CD4-positive, alpha-beta T cell treated with Interleukin-15 for 4 hours (primary cell): ENCODE data around the gene MACC1.
"Not testable (repeated sequence)": the region's sequence is repeated elsewhere in the genome, so short reads cannot be mapped to it uniquely, and the experiment has no call there.

Experiments used
- DNase-seq: peaks from one replicate; pipeline ENCODE4 v3.0.0-alpha.2; 2020; ENCODE audit warnings: low spot score

MACC1 gene

DNA sequence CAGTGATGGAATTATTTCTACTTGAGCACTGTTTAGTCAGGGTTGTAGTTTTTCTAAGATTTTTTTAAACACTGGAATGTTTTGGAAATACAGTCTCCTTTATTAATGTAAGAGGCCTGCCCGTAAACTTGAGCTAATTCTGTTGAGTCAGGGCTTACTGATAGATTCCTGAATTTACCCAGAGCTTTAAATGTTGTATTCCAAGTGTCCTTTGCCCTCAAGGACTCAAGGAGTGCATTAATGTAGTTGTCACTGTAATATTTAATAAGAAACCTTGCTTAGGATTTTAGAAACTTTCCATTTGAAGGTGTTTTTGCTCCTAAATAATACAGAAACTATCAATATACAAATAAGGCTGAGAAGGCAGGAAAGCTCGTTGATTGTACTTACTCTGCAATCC lies 89.2 kb downstream of the MACC1 start:
- DNase-seq: no peak

- not testable (repeated sequence) for DNase-seq
Measured at GRCh38 chr7:20126060-20126459, 91.1 kb downstream of the MACC1 start.

DNA sequence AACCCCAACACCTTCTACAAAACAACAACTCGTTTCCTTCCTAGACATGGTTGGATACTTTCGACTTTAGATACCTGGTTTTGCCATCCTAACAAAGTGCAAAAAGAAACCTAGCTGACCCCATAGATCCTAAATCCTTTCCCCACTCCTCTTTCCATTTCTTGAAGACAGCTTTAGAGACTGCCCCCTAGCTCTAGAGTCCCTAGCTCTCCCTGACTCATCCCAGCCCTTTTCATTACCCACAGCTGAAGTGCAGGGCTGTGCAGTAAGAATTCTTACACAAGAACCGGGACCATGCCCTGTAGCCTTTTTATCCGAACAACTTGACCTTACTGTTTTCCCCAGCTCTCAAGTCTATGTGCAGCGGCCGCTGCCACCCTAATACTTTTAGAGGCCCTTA lies 93.1 kb downstream of the MACC1 start:
- not testable (repeated sequence) for DNase-seq

- DNase-seq: not testable (repeated sequence)
Measured at GRCh38 chr7:20122653-20123316, 94.4 kb downstream of the MACC1 start.

DNA sequence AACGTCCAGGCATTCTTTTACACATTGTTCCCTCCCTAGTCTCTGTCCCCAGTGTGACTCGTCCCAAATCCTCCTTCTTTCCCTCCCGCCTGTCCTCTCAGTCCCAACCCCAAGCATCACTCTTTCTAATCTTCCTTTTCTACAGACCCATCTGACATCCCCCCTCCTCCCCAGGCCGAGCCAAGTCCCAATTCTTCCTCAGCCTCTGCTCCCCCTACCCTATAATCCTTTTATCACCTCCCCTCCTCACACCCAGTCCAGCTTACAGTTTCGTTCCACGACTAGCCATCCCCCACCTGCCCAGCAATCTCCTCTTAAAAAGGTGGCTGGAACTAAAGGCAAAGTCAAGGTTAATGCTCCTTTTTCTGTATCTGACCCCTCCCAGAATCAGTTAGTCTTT lies 95.1 kb downstream of the MACC1 start:
- no peak for DNase-seq

- no peak for DNase-seq
Measured at GRCh38 chr7:20121404-20121803, 95.8 kb downstream of the MACC1 start.

- not testable (repeated sequence) for DNase-seq
Measured at GRCh38 chr7:20120611-20121168, 96.5 kb downstream of the MACC1 start.

DNA sequence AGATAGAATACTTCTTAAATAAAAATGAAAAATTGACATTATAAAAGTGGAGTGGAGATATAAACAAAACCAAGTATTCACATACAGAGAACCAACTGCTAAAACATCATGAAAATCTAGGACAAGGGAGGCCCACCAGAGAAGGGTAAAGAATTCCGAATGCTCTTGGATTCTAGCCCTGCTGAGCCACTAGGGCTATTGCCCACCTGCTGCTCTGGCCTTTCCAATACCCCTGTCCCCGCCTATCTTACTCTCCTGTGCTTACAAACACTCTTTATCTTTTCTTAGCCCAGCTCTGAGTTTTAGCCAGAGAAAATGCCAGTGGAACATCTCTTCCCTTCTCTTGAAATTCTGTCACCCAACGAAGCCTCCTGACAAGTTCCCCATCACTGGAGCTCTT lies 100.3 kb downstream of the MACC1 start:
- no peak for DNase-seq

- peak; percentile 1 for DNase-seq
Measured at GRCh38 chr7:20114468-20114867, 102.7 kb downstream of the MACC1 start.

DNA sequence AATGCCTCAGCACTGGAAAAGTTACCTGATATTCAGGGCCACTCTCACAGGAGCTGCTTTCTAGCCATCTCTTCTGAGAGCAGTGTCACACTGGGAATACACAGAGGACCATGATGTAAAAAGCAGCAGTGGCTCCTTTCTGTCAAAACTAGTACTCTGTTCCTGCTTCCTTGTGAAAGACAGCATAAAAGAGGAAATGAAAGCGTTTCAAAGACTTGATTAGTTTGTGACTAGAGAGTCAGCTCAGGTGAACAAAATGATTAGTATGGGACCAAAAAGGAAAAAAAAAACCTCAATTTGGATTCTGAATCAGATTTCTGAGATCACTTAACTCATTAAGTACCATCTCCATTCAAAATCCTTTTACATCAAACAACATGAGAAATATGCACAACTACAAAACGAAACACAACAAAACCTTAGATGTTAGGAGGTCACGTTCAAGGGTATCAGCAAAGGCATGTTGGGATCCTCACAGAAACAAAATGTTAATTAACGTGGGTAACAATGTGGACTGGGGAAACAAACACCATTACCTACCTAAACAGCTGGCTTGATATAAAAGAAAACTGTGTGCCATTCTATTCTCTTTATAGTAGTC lies 103.7 kb downstream of the MACC1 start:
- DNase-seq: no peak

DNA sequence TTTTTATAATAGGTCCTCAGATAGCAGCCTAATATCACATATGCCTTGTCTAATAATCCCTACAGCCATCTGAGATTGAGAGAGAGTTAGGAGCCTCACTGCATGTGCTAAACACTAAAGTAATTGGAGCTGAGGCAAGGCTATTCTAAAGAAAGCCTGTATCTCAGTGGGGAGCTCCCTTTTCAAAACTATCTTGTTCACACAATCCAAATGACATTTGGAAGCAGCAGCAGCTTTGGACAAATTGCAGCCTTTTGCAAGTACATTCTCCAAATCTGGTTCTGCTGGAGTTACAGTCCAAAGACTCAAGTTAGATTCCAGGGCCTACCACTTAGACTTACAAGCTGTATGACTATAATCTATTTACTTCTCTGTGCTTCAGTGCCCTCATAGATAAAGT lies 104.5 kb downstream of the MACC1 start:
- no peak for DNase-seq

DNA sequence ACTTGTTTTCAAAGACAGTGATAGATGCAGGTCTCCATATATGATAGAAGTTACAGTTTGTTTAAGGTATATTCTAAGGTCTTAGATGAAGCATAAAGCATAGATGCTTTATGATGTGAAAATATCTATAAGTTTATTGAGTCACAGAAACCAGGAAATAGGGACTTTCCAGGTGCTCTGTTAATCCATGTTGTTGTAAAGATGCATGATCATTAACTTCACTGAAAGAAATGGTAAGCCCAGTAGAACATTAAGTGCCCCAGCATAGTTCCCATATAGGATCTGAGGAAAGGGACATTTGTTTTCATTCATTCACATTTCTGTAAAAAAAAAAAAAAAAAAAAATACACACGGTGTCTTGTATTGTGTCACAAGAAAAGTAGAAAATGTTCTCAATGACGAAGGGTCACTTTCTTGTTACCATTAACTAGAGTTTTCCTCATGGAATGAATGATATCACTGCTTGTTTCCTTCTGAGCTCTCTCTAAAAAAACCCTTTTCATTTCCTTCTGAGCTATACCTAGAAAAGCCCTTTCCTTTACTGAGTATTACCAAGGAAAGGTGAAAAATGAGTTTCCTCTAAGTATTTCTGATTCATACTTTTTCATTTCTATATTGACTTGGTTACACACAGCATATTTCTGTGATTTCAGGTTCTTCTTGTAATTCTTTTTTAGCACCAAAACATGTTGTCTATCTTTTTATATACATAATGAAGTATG lies 105.2 kb downstream of the MACC1 start:
- DNase-seq: no peak

- DNase-seq: no peak
Measured at GRCh38 chr7:20107582-20107981, 109.6 kb downstream of the MACC1 start.

DNA sequence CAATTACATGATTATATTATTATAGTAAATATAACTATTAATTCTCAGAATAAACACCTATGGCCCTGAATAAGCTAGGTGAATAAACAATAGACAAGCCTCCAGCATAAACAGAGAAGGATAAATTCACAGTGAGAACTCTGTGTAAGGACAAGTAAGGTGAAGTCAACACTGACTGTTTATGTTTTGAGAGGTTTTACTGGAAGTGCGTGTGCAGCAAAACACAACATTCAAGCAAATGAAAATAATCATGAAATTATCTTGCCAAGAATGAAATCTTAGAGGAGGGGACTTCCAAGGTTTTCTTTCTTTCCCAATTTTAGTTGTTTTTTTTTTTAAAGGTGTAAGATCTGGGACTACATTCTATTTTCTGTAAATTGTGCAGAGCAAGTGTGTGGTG lies 112.5 kb downstream of the MACC1 start:
- no peak for DNase-seq

DNA sequence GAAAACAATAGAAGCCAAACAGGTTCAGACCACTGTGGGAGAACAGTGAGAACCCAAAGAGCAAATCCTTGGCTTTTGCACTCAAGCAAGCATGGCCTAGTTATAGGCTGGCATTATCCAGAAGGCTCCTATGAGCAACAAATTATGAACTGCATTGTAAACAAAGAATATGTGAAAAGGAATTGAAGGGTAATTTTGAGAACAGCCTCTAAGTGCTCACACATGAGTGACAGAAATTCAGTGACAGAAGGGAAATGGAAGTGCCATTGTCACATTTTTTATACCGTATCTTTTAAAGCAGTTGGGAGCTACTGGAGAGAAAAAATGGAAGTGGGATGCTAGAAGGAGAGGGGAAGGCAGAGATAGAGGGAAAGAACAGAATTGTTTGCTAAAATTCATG lies 114.2 kb downstream of the MACC1 start:
- no peak for DNase-seq

- no peak for DNase-seq
Measured at GRCh38 chr7:20095862-20096261, 121.3 kb downstream of the MACC1 start.

GRCh38 chr7:20095436-20095835 lies 121.7 kb downstream of the MACC1 start:
- no peak for DNase-seq

- DNase-seq: no peak
Measured at GRCh38 chr7:20089431-20089830, 127.8 kb downstream of the MACC1 start.

- no peak for DNase-seq
Measured at GRCh38 chr7:20085086-20085485, 132.1 kb downstream of the MACC1 start.
